ENCODE measurements around the gene TTC28.
"Not testable (repeated sequence)": the region's sequence is repeated elsewhere in the genome, so short reads cannot be mapped to it uniquely, and the experiment has no call there.

The TTC28 gene

DNA sequence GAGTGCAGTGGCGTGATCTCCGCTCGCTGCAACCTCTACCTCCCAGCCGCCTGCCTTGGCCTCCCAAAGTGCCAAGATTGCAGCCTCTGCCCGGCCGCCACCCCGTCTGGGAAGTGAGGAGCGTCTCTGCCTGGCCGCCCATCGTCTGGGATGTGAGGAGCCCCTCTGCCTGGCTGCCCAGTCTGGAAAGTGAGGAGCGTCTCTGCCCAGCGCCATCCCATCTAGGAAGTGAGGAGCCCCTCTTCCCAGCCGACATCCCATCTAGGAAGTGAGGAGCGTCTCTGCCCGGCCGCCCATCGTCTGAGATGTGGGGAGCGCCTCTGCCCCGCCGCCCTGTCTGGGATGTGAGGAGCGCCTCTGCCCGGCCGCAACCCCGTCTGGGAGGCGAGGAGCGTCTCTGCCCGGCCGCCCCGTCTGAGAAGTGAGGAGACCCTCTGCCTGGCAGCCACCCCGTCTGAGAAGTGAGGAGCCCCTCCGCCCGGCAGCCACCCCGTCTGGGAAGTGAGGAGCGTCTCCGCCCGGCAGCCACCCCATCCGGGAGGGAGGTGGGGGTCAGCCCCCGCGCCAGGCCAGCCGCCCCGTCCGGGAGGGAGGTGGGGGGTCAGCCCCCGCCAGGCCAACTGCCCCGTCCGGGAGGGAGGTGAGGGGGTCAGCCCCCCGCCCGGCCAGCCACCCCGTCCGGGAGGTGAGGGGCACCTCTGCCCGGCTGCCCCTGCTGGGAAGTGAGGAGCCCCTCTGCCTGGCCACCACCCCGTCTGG, 126.4 kb downstream of the TTC28 start:
- not testable (repeated sequence) for DNase-seq

GRCh38 chr22:28548406-28548805, 131.2 kb downstream of the TTC28 start:
- DNase-seq: no peak

DNA sequence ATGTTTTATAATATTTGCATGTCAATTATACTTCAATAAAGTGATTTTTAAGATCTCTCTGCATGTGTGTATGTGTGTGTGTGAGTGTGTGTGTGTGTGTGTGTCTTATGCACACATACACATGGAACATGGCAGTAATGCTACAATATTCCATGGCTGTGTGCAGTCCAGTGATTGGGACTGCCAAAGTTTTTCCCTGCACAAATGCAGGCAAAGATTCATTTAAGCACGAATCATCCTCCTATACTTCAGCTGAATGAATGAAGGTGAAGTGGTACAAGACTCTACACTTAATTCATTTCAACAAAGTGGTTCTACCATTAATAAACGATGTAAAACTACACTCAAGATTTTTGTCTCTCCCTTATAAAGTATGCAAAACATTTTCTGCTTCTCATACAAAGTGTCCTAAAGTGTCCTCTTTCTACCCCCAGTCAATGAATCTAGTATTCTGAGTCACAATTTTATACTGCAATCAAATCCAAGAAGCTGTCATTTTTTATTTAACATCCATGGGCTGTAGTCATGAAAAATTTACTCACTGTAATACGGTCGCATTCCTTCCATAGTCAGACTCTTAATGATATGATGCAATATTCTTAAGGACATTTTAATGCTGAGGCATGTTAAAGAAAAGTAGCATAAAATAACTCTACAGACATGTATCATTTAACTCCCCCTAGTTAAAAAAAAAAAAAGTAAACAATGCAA, 132.4 kb downstream of the TTC28 start:
- no peak for DNase-seq

DNA sequence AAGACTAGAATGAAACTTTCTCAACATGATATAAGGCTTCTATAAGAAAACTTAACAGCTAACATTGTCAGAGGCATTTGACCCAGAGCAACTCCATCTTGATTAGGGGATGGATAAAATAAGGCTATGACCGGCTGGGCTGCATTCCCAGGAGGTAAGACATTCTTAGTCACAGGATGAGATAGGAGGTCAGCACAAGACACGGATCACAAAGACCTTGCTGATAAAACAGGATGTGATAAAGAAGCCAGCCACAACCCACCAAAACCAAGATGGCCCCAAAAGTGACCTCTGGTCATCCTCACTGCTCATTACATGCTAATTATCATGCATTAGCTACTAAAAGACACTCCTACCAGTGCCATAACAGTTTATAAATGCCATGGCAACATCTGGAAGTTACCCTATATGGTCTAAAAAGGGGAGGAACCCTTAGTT, 135.2 kb downstream of the TTC28 start:
- no peak for DNase-seq

DNA sequence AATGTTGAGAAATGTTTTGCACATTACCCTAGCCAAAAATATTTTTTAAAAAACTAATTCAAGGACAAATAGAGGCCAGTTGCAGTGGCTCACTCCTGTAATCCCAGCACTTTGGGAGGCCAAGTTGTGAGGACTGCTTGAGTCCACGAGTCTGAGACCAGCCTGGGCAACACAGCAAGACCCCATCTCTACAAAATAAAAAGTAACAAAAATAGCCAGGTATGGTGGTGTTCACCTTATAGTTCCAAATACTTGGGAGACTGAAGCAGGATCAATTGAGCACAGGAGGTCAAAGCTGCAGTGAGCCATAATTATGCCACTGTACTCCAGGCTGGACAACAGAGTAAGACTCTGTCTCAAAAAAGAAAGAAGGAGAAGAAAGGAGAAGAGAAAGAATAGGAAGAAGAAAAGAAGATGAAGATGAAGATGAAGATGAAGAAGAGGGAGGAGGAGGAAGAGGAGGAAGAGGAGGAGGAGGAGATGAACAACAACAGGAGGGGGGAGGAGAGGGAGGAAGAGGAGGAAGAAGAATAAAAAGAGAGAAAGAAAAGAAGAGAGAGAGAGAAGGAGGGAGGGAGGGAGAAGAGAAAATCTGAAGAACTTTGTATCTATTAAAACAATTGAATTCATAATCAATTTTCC, 136.5 kb downstream of the TTC28 start:
- no peak for DNase-seq

- no peak for DNase-seq
Measured at GRCh38 chr22:28541137-28541536, 138.5 kb downstream of the TTC28 start.

- DNase-seq: no peak
Measured at GRCh38 chr22:28538922-28539321, 140.7 kb downstream of the TTC28 start.

- not testable (repeated sequence) for DNase-seq
Measured at GRCh38 chr22:28530565-28530964, 149.1 kb downstream of the TTC28 start.

DNA sequence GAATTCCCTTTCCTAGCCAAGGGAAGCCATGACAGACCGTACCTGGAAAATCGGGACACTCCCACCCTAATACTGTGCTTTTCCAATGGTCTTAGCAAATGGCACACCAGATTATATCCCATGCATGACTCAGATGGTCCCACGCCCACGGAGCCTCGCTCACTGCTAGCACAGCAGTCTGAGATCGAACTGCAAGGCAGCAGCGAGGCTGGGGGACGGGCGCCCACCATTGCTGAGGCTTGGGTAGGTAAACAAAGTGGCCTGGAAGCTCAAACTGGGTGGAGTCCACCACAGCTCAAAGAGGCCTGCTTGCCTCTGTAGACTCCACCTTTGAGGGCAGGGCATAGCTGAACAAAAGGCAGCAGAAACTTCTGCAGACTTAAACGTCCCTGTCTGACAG, 150.5 kb downstream of the TTC28 start:
- DNase-seq: not testable (repeated sequence)

DNA sequence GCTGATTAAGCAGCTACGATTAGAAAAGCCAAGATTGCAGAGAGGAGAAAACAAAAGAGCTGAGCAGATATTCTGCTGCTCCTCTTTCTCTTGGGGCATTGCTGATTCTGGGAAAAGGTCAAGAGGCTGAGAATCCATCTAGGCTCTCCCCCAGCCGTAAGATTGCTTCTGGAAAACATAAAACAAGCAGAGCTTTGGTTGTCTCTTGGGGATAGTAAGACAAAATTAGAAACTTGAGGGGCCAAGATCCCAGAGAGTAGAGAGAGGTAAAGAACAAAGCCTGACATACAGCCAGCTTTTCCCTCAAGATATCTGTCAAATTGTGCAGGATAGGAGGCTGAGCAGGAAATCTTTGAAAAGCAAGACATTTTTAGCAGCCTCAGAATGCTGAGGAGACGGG, 158.2 kb downstream of the TTC28 start:
- DNase-seq: no peak

GRCh38 chr22:28514321-28514821, 165.3 kb downstream of the TTC28 start:
- DNase-seq: no peak

DNA sequence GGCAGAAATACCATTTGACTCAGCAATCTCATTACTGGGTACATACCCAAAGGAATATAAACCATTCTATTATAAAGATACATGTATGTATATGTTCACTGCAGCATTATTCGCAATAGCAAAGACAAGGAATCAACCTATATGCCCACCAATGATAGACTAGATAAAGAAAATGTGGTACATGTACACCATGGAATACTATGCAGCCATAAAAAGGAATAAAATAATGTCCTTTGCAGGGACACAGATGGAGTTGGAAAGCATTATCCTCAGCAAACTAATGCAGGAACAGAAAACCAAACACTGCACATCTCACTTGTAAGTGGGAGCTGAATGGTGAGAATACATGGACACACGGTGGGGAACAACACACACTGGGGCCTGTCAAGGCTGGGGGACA, 167.3 kb downstream of the TTC28 start:
- DNase-seq: not testable (repeated sequence)

GRCh38 chr22:28507896-28508295, 171.7 kb downstream of the TTC28 start:
- no peak for DNase-seq

GRCh38 chr22:28506150-28506535, 173.5 kb downstream of the TTC28 start:
- no peak for DNase-seq

GRCh38 chr22:28505416-28506149, 174.1 kb downstream of the TTC28 start:
- DNase-seq: no peak

DNA sequence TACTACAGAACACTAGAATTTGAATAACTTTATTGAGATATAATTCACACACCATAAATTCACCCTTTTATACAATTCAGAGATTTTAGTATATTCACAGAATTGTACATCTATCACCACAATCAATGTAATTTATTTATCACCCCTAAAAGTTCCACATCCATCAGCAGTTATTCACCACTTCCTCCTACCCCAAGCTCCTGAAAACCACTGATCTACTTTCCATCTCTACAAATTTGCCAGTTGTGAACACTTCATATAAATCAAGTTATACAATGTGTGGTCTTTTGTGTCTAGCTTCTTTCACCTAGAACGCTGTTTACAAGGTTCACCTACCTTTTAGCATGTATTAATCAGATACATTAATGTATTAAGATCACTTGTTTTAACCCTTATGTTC, 179.6 kb downstream of the TTC28 start:
- no peak for DNase-seq

GRCh38 chr22:28498044-28498443, 181.6 kb downstream of the TTC28 start:
- no peak for DNase-seq

DNA sequence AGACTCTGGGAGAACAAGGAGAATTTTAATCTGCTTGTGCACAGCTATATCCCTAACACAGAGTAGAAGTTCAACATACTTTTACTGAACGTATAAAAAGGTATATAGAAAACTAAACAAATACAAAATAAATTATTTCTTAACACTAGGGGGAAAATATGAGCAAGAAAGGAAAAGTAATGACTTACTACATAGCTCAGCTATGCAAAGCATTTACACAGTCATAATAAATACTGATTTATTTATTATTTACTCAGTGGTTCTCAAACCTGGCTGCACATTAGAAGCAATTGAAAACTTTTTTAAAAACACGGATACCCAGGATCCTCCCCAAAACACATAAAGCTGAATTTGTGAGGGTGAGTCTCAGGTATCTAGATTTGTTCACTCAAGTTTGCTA, 182.5 kb downstream of the TTC28 start:
- DNase-seq: no peak

DNA sequence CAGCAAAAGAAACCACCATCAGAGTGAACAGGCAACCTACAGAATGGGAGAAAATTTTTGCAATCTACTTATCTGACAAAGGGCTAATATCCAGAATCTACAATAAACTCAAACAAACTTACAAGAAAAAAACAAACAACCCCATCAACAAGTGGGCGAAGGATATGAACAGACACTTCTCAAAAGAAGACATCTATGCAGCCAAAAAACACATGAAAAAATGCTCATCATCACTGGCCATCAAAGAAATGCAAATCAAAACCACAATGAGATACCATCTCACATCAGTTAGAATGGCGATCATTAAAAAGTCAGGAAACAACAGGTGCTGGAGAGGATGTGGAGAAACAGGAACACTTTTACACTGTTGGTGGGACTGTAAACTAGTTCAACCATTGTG, 188.4 kb downstream of the TTC28 start:
- not testable (repeated sequence) for DNase-seq

DNA sequence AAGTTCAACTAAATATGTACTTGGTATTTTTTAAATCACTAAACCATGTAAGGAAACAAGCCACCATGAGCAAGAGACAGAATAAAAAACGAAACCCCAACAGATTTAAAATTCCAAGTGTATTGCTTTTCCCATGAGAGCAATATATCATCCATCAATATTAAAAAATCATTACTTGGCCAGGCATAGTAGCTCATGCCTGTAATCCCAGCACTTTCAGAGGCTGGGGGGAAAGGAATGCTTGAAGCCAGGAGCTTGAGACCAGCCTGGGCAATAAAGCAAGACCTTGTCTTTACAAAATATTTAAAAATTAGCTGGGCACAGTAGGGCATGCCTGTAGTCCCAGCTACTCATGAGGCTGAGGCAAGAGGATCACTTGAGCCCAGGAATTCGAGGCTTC, 190.8 kb downstream of the TTC28 start:
- DNase-seq: no peak

DNA sequence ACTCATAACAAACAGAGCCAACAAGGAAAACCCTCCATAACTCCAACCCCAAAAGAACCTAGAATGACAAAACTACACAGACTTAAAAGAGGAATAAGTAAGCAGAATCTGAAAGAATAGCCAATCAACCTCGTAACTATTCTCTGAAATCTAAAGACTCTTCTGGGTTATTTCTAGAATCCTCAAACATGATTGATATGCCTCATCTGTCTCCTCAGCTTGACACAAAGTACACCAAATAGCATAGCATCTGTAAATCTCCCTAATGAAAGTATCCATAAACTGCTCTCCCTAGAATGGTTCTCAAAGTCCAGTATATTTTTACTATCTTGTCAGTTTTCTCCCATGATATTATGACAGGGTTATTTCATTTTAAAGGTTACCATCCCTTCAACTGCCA, 195.0 kb downstream of the TTC28 start:
- DNase-seq: no peak

DNA sequence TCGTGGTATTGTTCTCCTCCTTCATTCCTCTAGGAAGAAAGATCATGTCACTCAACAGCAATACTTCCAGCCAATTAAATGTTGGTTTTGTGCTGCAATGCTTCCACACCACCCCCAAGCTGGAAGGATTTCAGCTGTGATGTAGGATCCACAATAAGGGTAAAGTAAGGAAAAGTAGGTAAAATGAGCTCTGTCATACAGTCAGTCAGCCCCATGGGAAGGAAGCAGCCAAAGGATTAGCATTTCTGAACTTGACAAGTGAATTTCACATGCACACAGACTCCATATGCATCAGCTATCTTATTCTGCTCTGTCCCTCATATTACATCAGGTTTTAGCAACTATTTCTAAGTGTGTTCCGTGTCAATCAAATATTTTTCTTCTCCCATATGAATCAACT, 197.9 kb downstream of the TTC28 start:
- no peak for DNase-seq
